HFF-Myc (cell line): Measurements from ENCODE around the gene PEAK3.

Source experiments
- DNase-seq: peaks from one replicate; pipeline ENCODE4 v3.0.0-alpha.2; 2011; ENCODE audit warnings: low read depth; ENCODE audit errors: extremely low read depth
- H3K4me3 ChIP-seq: replicated peaks from 2 replicates; pipeline ENCODE4 v1.5.1; 2011; ENCODE audit warnings: low read depth, mild to moderate bottlenecking, control low read depth, low read length
- CTCF ChIP-seq: IDR thresholded peaks from 2 replicates; pipeline ENCODE4 v1.5.1; 2012; ENCODE audit warnings: mild to moderate bottlenecking, low read depth, low read length, control low read depth; ENCODE audit errors: missing control alignments

The PEAK3 gene

GRCh38 chr19:2282062-2282861 lies at the start of gene PEAK3:
Gene PEAK3 (minus strand): TSS chr19:2282175. CDS start chr19:2280931, 1,244 bp downstream.
- peak within 1 kb of the TSS; percentile 22 for H3K4me3 ChIP-seq
- no peak for TF ChIP-seq CTCF
- no peak for DNase-seq

GRCh38 chr19:2330632-2331284 lies 48.8 kb upstream of the PEAK3 start:
- TF ChIP-seq CTCF: no peak
- no peak for DNase-seq
- H3K4me3 ChIP-seq: no peak overlapping the region

- H3K4me3 ChIP-seq: no peak overlapping the region; the same call in 1 of the 2 replicates
- TF ChIP-seq CTCF: no peak
- no peak for DNase-seq
These were observed 48.3 kb upstream of the PEAK3 start for GRCh38 chr19:2330255-2330631.

- DNase-seq: no peak
- no peak for TF ChIP-seq CTCF
- peak overlapping the region; percentile 99 for H3K4me3 ChIP-seq
These were observed 47.5 kb upstream of the PEAK3 start for GRCh38 chr19:2329501-2329916.

- TF ChIP-seq CTCF: no peak
- DNase-seq: no peak
- H3K4me3 ChIP-seq: peak overlapping the region; percentile 99
These were observed 47.1 kb upstream of the PEAK3 start for GRCh38 chr19:2329149-2329478.

- DNase-seq: no peak
- H3K4me3 ChIP-seq: peak within 1 kb of the TSS; percentile 99
- TF ChIP-seq CTCF: no peak
These were observed 46.6 kb upstream of the PEAK3 start, which contains the start of the genes LSM7 and SPPL2B for GRCh38 chr19:2328401-2329148. Gene LSM7 (minus strand): TSS chr19:2328586. CDS start chr19:2328566, 20 bp downstream. Gene SPPL2B (plus strand): TSS chr19:2328684. CDS start chr19:2328710, 26 bp downstream.
